SK-N-SH treated with all-trans-retinoic acid at 6 μM for 48 hours (cell line): ENCODE results near the gene NEK4.
A peak's percentile ranks its signal among the peaks of the same experiment; 100 is the strongest.

Source experiments
- ATAC-seq: fragments of 200-7000 bp; cut with Tn5 transposase; 3 replicates; pipeline ENCODE4 v1.9.1; 2020; ENCODE audit warnings: mild to moderate bottlenecking, moderate library complexity
- ARNTL ChIP-seq: fragments of 450-650 bp; formaldehyde crosslinking; IDR thresholded peaks from 2 replicates; pipeline ENCODE4 v1.5.0; 2020; ENCODE audit warnings: low read depth, mild to moderate bottlenecking, moderate library complexity, borderline replicate concordance
- BACH2 ChIP-seq: fragments of 250-450 bp; sonication (Bioruptor Pico); IDR thresholded peaks from 2 replicates; pipeline ENCODE4 v1.9.0; 2021; ENCODE audit warnings: mild to moderate bottlenecking, borderline replicate concordance
- CSDC2 ChIP-seq: fragments of 250-450 bp; sonication (Bioruptor Pico); IDR thresholded peaks from 2 replicates; pipeline ENCODE4 v1.5.0; 2020; ENCODE audit warnings: mild to moderate bottlenecking, moderate library complexity
- ESRRG ChIP-seq: fragments of 250-450 bp; sonication (Bioruptor Pico); IDR thresholded peaks from 2 replicates; pipeline ENCODE4 v1.6.1; 2021; ENCODE audit warnings: mild to moderate bottlenecking
- GLIS3 ChIP-seq: fragments of 250-450 bp; sonication (Bioruptor Pico); IDR thresholded peaks from 2 replicates; pipeline ENCODE4 v1.5.0; 2020; ENCODE audit warnings: mild to moderate bottlenecking, moderate library complexity
- ISL1 ChIP-seq: fragments of 250-450 bp; sonication (Bioruptor Pico); IDR thresholded peaks from 2 replicates; pipeline ENCODE4 v2.1.2; 2022; ENCODE audit warnings: mild to moderate bottlenecking, moderate library complexity
- RARB ChIP-seq: fragments of 250-450 bp; sonication (Bioruptor Pico); IDR thresholded peaks from 2 replicates; pipeline ENCODE4 v1.8.0; 2021; ENCODE audit warnings: mild to moderate bottlenecking, moderate library complexity
- SNAI2 ChIP-seq: fragments of 250-450 bp; sonication (Bioruptor Pico); IDR thresholded peaks from 2 replicates; pipeline ENCODE4 v1.5.0; 2020; ENCODE audit warnings: mild to moderate bottlenecking, moderate library complexity
- TCF4 ChIP-seq: fragments of 250-450 bp; sonication (Bioruptor Pico); IDR thresholded peaks from 2 replicates; pipeline ENCODE4 v1.8.0; 2021; ENCODE audit warnings: mild to moderate bottlenecking, moderate library complexity, borderline replicate concordance
- TOX ChIP-seq: fragments of 250-450 bp; sonication (Bioruptor Pico); IDR thresholded peaks from 2 replicates; pipeline ENCODE4 v1.8.0; 2021; ENCODE audit warnings: mild to moderate bottlenecking, moderate library complexity, borderline replicate concordance
- ZC3H10 ChIP-seq: fragments of 250-450 bp; sonication (Bioruptor Pico); IDR thresholded peaks from 2 replicates; pipeline ENCODE4 v1.5.1; 2021; ENCODE audit warnings: mild to moderate bottlenecking, moderate library complexity
- ZFP3 ChIP-seq: fragments of 250-450 bp; sonication (Bioruptor Pico); IDR thresholded peaks from 2 replicates; pipeline ENCODE4 v1.5.0; 2020; ENCODE audit warnings: mild to moderate bottlenecking, moderate library complexity
- ZFP30 ChIP-seq: fragments of 450-650 bp; formaldehyde crosslinking; IDR thresholded peaks from 2 replicates; pipeline ENCODE4 v1.5.0; 2022; ENCODE audit warnings: mild to moderate bottlenecking, moderate library complexity
- ZNF565 ChIP-seq: fragments of 450-650 bp; formaldehyde crosslinking; conservative IDR thresholded peaks from 2 replicates; pipeline ENCODE4 v1.5.0; 2020; ENCODE audit warnings: low read depth, mild to moderate bottlenecking, moderate library complexity
- ZNF70 ChIP-seq: fragments of 450-650 bp; formaldehyde crosslinking; IDR thresholded peaks from 2 replicates; pipeline ENCODE4 v1.5.0; 2020; ENCODE audit warnings: mild to moderate bottlenecking, moderate library complexity
- ZNF8 ChIP-seq: fragments of 450-650 bp; formaldehyde crosslinking; IDR thresholded peaks from 2 replicates; pipeline ENCODE4 v1.5.0; 2020; ENCODE audit warnings: mild to moderate bottlenecking, moderate library complexity
- TF ChIP-seq, protein P1 (sequence below): fragments of 250-450 bp; sonication (Bioruptor Pico); IDR thresholded peaks from 2 replicates; pipeline ENCODE4 v1.8.0; 2020; ENCODE audit warnings: mild to moderate bottlenecking, moderate library complexity, borderline replicate concordance
- TF ChIP-seq, protein P2 (sequence below): fragments of 250-450 bp; sonication (Bioruptor Pico); IDR thresholded peaks from 2 replicates; pipeline ENCODE4 v1.8.0; 2021; ENCODE audit warnings: low read depth, mild to moderate bottlenecking, moderate library complexity, borderline replicate concordance
- TF ChIP-seq, protein P3 (sequence below): fragments of 250-450 bp; sonication (Bioruptor Pico); IDR thresholded peaks from 2 replicates; pipeline ENCODE4 v1.5.0; 2020; ENCODE audit warnings: mild to moderate bottlenecking, moderate library complexity

NEK4 gene

DNA sequence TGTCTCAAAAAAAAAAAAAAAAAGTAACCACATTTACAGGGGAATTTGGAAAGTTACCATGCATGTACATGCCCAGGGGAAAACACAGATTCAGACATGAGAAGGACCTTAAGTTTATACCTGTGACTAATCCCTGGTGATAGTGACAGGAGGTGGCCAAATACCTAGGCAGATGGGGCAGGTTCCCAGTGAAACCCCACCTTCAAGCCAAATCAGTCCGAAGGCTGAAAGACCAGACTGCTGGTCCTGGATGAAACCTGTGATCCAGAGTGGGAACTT is 49.1 kb downstream of the NEK4 start (continued):
- TF ChIP-seq, protein P1, sequence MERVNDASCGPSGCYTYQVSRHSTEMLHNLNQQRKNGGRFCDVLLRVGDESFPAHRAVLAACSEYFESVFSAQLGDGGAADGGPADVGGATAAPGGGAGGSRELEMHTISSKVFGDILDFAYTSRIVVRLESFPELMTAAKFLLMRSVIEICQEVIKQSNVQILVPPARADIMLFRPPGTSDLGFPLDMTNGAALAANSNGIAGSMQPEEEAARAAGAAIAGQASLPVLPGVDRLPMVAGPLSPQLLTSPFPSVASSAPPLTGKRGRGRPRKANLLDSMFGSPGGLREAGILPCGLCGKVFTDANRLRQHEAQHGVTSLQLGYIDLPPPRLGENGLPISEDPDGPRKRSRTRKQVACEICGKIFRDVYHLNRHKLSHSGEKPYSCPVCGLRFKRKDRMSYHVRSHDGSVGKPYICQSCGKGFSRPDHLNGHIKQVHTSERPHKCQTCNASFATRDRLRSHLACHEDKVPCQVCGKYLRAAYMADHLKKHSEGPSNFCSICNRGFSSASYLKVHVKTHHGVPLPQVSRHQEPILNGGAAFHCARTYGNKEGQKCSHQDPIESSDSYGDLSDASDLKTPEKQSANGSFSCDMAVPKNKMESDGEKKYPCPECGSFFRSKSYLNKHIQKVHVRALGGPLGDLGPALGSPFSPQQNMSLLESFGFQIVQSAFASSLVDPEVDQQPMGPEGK (CRISPR knock-in tag) = no peak
- TF ChIP-seq ZNF565 (CRISPR knock-in tag) = no peak
- no peak for TF ChIP-seq ZFP30 (CRISPR knock-in tag)
- no peak for TF ChIP-seq GLIS3 (CRISPR knock-in tag)
- no peak for TF ChIP-seq RARB (CRISPR knock-in tag)
- no peak for TF ChIP-seq BACH2 (CRISPR knock-in tag)
- no peak for TF ChIP-seq ISL1 (CRISPR knock-in tag)
- no peak for TF ChIP-seq ZNF8 (CRISPR knock-in tag)

DNA sequence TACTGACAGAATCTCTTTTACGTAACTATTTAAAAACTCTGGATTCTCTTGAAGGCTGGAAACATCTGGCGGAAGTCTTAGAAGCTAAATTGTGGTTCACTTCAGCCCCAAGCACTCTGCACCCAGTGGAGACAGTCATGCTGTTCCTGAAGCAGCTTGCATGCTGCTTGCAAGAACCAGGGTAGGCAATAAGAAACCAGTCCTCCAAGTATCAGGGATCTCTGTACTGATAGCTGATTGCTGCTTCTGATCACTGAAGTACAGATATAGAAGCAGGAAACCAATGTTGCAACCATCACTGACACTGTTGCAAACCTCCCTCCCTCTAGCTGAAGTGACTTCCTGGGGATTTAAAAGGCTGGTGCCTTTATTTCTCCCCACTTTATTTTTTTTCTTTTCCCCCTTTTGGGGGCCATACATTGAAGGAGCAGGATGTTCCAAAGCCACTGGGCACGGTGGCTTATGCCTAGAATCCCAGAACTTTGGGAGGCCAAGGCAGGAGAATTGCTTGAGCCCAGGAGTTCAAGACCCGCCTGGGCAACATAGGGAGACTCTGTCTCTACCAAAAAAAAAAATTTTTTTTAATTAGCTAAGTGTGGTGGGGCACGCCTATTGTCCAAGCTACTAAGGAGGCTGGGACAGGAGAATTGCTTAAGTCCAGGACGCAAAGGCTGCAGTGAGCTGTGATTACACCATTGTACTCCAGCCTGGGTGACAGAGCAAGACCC is 49.6 kb downstream of the NEK4 start:
- TF ChIP-seq GLIS3 (CRISPR knock-in tag) = no peak
- no peak for TF ChIP-seq ZC3H10 (CRISPR knock-in tag)
- TF ChIP-seq SNAI2 (CRISPR knock-in tag) = no peak
- TF ChIP-seq ZFP30 (CRISPR knock-in tag) = no peak
- no peak for TF ChIP-seq ARNTL (CRISPR knock-in tag)
- no peak for ATAC-seq

DNA sequence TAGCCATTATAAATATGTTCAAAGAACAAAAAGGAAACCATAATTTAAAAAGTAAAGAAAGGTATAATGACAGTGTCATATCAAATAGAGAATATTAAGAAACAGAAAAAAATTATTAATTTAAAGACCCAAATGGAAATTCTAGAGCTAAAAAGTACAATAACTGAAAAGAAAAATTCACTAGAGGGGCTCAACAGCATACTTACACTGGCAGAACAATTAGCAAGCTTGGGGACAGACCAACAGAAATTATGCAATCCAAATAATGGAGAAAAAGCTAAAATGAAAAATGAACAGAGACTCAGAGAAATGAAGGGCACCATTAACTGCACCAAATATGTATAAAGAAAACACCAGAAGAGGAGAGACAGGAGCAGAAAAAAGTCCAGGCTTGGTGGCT is 51.1 kb downstream of the NEK4 start:
- no peak for TF ChIP-seq TCF4 (CRISPR knock-in tag)
- no peak for TF ChIP-seq SNAI2 (CRISPR knock-in tag)
- no peak for TF ChIP-seq ESRRG (CRISPR knock-in tag)
- no peak for TF ChIP-seq GLIS3 (CRISPR knock-in tag)
- TF ChIP-seq ARNTL (CRISPR knock-in tag) = no peak
- no peak for TF ChIP-seq ZNF70 (CRISPR knock-in tag)
- TF ChIP-seq RARB (CRISPR knock-in tag) = no peak
- no peak for TF ChIP-seq ZNF565 (CRISPR knock-in tag)
- no peak for ATAC-seq

DNA sequence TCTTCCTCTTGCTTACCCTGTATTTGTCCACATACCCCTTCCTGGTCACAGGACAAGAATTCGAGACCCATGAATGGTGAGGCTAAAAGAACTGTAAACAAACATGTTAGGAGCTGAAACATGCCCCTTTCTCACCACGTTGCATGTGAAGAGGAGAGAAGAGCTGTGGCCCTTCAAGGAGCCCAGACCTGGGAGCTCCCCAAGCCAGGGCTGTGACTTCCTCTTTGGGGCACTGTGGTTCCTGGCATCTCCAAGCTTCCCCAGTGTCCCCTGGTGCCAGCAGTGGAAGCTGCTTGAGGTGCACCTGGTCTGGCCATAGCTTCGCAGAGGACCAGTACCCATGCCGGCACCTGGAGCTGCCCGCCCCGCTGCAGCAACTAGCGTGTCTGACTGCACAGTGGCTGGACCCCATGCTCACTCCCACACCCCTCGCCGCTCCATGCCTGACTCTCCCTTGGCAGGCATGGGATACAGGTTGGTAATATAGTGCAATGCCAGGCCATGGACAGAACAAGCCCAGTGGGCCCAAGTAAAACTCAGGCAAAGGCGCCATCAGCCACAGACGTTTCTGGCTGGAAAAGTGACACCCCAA is 54.9 kb downstream of the NEK4 start:
- no peak for ATAC-seq
- TF ChIP-seq BACH2 (CRISPR knock-in tag) (no peak), ZFP3 (no peak), GLIS3 (CRISPR knock-in tag) (no peak), CSDC2 (CRISPR knock-in tag) (no peak), ZNF565 (CRISPR knock-in tag) (no peak), ISL1 (CRISPR knock-in tag) (no peak), ESRRG (CRISPR knock-in tag) (no peak), ZNF8 (CRISPR knock-in tag) (no peak), TOX (CRISPR knock-in tag) (no peak)
- TF ChIP-seq, protein P1 (CRISPR knock-in tag) = no peak
- TF ChIP-seq, protein P2, sequence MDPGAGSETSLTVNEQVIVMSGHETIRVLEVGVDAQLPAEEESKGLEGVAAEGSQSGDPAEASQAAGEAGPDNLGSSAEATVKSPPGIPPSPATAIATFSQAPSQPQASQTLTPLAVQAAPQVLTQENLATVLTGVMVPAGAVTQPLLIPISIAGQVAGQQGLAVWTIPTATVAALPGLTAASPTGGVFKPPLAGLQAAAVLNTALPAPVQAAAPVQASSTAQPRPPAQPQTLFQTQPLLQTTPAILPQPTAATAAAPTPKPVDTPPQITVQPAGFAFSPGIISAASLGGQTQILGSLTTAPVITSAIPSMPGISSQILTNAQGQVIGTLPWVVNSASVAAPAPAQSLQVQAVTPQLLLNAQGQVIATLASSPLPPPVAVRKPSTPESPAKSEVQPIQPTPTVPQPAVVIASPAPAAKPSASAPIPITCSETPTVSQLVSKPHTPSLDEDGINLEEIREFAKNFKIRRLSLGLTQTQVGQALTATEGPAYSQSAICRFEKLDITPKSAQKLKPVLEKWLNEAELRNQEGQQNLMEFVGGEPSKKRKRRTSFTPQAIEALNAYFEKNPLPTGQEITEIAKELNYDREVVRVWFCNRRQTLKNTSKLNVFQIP (CRISPR knock-in tag) = no peak

DNA sequence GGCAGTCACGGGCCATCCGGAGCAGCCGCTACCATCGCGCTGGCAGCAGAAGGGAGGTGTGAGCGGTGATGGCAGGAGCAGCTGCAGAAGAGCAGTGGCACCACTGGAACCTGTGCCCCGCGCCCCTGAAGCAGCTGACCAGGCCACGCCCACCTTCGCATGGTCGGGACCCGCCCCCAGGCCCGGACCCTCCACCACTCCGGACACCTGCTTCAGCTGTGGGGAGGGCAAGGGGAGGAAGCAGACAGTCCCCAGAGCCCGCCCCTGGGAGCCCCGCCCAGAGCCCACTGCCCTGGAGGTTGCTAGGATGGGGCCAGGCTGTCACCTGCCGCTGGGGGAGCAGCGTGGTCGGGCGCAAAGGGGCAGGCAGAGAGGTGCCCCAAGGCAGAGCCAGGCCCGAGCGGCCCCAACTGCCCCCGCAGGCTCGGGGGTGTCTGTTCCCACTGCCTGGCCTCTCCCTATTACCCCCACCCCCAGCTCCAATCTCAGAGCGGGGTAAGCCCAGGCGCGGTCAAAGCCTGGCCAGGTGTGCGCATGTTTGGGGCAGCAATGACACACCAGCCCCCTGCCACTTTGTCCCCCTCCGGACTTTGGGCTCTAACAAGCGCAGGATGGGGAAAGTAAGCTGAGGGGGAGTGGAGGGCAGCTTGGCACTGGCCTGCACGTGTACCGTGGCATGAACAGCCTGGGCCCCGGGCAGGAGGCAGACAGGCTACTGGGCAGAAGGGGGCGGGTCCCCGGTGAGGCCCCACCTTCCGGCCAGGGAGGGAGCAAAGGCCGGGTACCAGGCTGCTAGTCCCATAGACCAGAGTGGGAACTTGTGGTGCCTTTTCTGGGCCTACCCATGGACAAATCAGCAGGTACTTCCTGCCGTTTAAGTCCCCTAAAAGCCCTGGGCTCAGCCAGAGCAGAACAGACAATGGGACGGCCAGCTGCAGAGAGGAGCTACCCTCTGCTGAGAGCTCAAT is 56.1 kb downstream of the NEK4 start:
- peak; percentile 37; the same call in 1 of the 3 replicates for ATAC-seq
- TF ChIP-seq ZFP30 (CRISPR knock-in tag) (no peak), ZNF8 (CRISPR knock-in tag) (no peak), TCF4 (CRISPR knock-in tag) (no peak), TOX (CRISPR knock-in tag) (no peak), ZFP3 (no peak), ZNF565 (CRISPR knock-in tag) (no peak), ARNTL (CRISPR knock-in tag) (no peak), CSDC2 (CRISPR knock-in tag) (no peak), BACH2 (CRISPR knock-in tag) (no peak)
- TF ChIP-seq, protein P3, sequence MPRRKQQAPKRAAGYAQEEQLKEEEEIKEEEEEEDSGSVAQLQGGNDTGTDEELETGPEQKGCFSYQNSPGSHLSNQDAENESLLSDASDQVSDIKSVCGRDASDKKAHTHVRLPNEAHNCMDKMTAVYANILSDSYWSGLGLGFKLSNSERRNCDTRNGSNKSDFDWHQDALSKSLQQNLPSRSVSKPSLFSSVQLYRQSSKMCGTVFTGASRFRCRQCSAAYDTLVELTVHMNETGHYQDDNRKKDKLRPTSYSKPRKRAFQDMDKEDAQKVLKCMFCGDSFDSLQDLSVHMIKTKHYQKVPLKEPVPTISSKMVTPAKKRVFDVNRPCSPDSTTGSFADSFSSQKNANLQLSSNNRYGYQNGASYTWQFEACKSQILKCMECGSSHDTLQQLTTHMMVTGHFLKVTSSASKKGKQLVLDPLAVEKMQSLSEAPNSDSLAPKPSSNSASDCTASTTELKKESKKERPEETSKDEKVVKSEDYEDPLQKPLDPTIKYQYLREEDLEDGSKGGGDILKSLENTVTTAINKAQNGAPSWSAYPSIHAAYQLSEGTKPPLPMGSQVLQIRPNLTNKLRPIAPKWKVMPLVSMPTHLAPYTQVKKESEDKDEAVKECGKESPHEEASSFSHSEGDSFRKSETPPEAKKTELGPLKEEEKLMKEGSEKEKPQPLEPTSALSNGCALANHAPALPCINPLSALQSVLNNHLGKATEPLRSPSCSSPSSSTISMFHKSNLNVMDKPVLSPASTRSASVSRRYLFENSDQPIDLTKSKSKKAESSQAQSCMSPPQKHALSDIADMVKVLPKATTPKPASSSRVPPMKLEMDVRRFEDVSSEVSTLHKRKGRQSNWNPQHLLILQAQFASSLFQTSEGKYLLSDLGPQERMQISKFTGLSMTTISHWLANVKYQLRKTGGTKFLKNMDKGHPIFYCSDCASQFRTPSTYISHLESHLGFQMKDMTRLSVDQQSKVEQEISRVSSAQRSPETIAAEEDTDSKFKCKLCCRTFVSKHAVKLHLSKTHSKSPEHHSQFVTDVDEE (CRISPR knock-in tag) = no peak
- TF ChIP-seq, protein P2 (CRISPR knock-in tag) = no peak
